Hepatocyte (in vitro differentiated cells): ENCODE measurements around the gene CRIP2. TPM values are rescaled to one million over a fixed set of nuclear protein-coding genes. Genes with fewer than 3 reads are reported as not detected.

Experiments used
- DNase-seq: peaks from one replicate; pipeline ENCODE4 v3.0.0-alpha.2; 2016; ENCODE audit warnings: low spot score
- H2AFZ ChIP-seq: fragments of 200-600 bp; sonication (generic); 2 replicates; pipeline ENCODE4 v1.6.0; 2016; ENCODE audit warnings: antibody characterized with exemption, mild to moderate bottlenecking
- H3K27ac ChIP-seq: fragments of 200-600 bp; sonication (generic); 2 replicates; pipeline ENCODE4 v1.5.1; 2016; ENCODE audit warnings: mild to moderate bottlenecking
- H3K27me3 ChIP-seq: fragments of 200-600 bp; sonication (generic); 2 replicates; pipeline ENCODE4 v1.6.1; 2016
- H3K36me3 ChIP-seq: fragments of 200-600 bp; sonication (generic); replicated peaks from 2 replicates; pipeline ENCODE4 v1.5.1; 2016; ENCODE audit warnings: low read depth; ENCODE audit not compliant: insufficient read depth
- H3K4me1 ChIP-seq: fragments of 200-600 bp; sonication (generic); 2 replicates; pipeline ENCODE4 v1.5.1; 2016; ENCODE audit warnings: mild to moderate bottlenecking, moderate library complexity; ENCODE audit not compliant: insufficient read depth
- H3K4me2 ChIP-seq: fragments of 200-600 bp; sonication (generic); 2 replicates; pipeline ENCODE4 v1.6.0; 2016
- H3K4me3 ChIP-seq: fragments of 200-600 bp; sonication (generic); 2 replicates; pipeline ENCODE4 v1.5.1; 2016; ENCODE audit warnings: mild to moderate bottlenecking
- H3K79me2 ChIP-seq: fragments of 200-600 bp; sonication (generic); 2 replicates; pipeline ENCODE4 v1.6.0; 2017; ENCODE audit warnings: mild to moderate bottlenecking
- H3K9me2 ChIP-seq: fragments of 200-600 bp; sonication (generic); replicated peaks from 2 replicates; pipeline ENCODE4 v1.6.0; 2017; ENCODE audit warnings: mild to moderate bottlenecking; ENCODE audit not compliant: insufficient read depth
- H3K9me3 ChIP-seq: fragments of 200-600 bp; sonication (generic); 2 replicates; pipeline ENCODE4 v1.5.1; 2016; ENCODE audit warnings: low read depth, mild to moderate bottlenecking
- H4K20me1 ChIP-seq: fragments of 200-600 bp; sonication (generic); 2 replicates; pipeline ENCODE4 v1.6.0; 2016; ENCODE audit warnings: mild to moderate bottlenecking; ENCODE audit not compliant: insufficient read depth, poor library complexity, severe bottlenecking
- EZH2 ChIP-seq: fragments of 200-600 bp; sonication (generic); IDR thresholded peaks from 2 replicates; pipeline ENCODE4 v1.6.1; 2016; ENCODE audit warnings: antibody characterized with exemption, mild to moderate bottlenecking, borderline replicate concordance
- EZH2phosphoT487 ChIP-seq: fragments of 200-600 bp; sonication (generic); IDR thresholded peaks from one replicate; pipeline ENCODE4 v1.6.1; 2018; ENCODE audit warnings: antibody characterized with exemption, mild to moderate bottlenecking, low read depth, moderate library complexity; ENCODE audit not compliant: unreplicated experiment, severe bottlenecking
- WGBS: methylation state at CpG from one replicate; pipeline ENCODE4 v1.1.6; 2016; ENCODE audit warnings: low lambda C conversion rate; ENCODE audit errors: missing lambda C conversion rate; 5-methylcytosine and 5-hydroxymethylcytosine counted together
- polyA plus RNA-seq: library from polyadenylated mRNA; unstranded; fragments of >200 nt; fragmentation: Nextera tagmentation; extraction: Ambion mirVana; gene quantifications from 2 replicates; pipeline ENCODE4 v1.2.1, GENCODE V29; 2016
- total RNA-seq: library from RNA; depleted of rRNA; stranded (reverse); fragments of >200 nt; gene quantifications from 2 replicates; pipeline ENCODE4 v1.2.3, GENCODE V29; 2014
- TF ChIP-seq, protein P1 (sequence below): fragments of 200-600 bp; sonication (generic); IDR thresholded peaks from 2 replicates; pipeline ENCODE4 v1.5.1; 2016; ENCODE audit warnings: antibody characterized with exemption, mild to moderate bottlenecking; ENCODE audit not compliant: poor library complexity

CRIP2 gene
- total and polyA plus RNA-seq, 2 experiments from 2014 or later = 8.3 to 29.1 TPM

GRCh38 chr14:105503935-105504692 is 29.5 kb downstream of the CRIP2 start:
- no peak overlapping the region for H3K4me3 ChIP-seq
- H3K79me2 ChIP-seq = no peaks in the 10 kb centered on the region
- no peaks in the 10 kb centered on the region for H3K36me3 ChIP-seq
- 82% methylated on average over 19 of the region's 29 CpGs for WGBS
- no peak overlapping the region for H2AFZ ChIP-seq
- TF ChIP-seq, protein P1, sequence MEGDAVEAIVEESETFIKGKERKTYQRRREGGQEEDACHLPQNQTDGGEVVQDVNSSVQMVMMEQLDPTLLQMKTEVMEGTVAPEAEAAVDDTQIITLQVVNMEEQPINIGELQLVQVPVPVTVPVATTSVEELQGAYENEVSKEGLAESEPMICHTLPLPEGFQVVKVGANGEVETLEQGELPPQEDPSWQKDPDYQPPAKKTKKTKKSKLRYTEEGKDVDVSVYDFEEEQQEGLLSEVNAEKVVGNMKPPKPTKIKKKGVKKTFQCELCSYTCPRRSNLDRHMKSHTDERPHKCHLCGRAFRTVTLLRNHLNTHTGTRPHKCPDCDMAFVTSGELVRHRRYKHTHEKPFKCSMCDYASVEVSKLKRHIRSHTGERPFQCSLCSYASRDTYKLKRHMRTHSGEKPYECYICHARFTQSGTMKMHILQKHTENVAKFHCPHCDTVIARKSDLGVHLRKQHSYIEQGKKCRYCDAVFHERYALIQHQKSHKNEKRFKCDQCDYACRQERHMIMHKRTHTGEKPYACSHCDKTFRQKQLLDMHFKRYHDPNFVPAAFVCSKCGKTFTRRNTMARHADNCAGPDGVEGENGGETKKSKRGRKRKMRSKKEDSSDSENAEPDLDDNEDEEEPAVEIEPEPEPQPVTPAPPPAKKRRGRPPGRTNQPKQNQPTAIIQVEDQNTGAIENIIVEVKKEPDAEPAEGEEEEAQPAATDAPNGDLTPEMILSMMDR = no peak
- TF ChIP-seq EZH2phosphoT487 (no peak), EZH2 (no peak)
- no peaks in the 10 kb centered on the region for H4K20me1 ChIP-seq
- H3K27ac ChIP-seq = no peak overlapping the region
- no peaks in the 10 kb centered on the region for H3K9me3 ChIP-seq
- H3K9me2 ChIP-seq = no peaks in the 10 kb centered on the region
- DNase-seq = no peak
- no peak overlapping the region for H3K4me2 ChIP-seq
- no peaks in the 10 kb centered on the region for H3K27me3 ChIP-seq
- no peaks in the 10 kb centered on the region for H3K4me1 ChIP-seq

DNA sequence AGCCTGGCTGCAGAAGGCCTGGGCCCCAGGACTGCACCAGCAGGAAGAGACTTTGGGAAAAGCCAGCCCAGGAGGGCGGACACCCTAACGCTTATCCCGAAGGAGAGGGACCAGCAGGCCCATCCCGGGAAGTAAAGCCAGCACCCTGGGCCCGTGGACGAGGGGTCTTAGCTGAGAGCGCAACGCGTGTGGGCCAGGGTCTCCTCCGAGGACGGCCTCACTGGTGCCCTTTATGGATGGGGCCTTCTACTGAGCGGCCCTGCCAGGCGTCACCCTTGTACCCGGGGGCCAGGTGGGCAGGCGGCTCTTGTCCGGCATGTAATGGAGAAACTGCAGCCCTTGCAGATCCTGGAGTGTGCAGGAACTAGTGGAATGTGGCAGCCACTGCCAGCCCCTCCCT is 30.5 kb downstream of the CRIP2 start:
- Histone ChIP-seq H3K27ac (no peak overlapping the region), H3K9me3 (no peaks in the 10 kb centered on the region), H3K4me3 (no peak overlapping the region), H2AFZ (no peak overlapping the region), H3K4me1 (no peaks in the 10 kb centered on the region), H3K9me2 (no peaks in the 10 kb centered on the region), H3K27me3 (no peaks in the 10 kb centered on the region), H4K20me1 (no peaks in the 10 kb centered on the region), H3K36me3 (no peaks in the 10 kb centered on the region), H3K79me2 (no peaks in the 10 kb centered on the region), H3K4me2 (no peak overlapping the region)
- TF ChIP-seq EZH2 (no peak), EZH2phosphoT487 (no peak)
- TF ChIP-seq, protein P1 = no peak
- DNase-seq = no peak
- 92% methylated on average over 16 of the region's 16 CpGs for WGBS

- no peak overlapping the region for H3K27ac ChIP-seq
- DNase-seq = no peak
- no peaks in the 10 kb centered on the region for H3K36me3 ChIP-seq
- TF ChIP-seq, protein P1 = no peak
- no peak for TF ChIP-seq EZH2phosphoT487
- no peak for TF ChIP-seq EZH2
- H3K4me2 ChIP-seq = no peak overlapping the region
- no peaks in the 10 kb centered on the region for H3K4me1 ChIP-seq
- H3K9me2 ChIP-seq = no peaks in the 10 kb centered on the region
- no peaks in the 10 kb centered on the region for H4K20me1 ChIP-seq
- no peaks in the 10 kb centered on the region for H3K9me3 ChIP-seq
- H3K79me2 ChIP-seq = no peaks in the 10 kb centered on the region
- H2AFZ ChIP-seq = no peak overlapping the region
- no peaks in the 10 kb centered on the region for H3K27me3 ChIP-seq
- no peak overlapping the region for H3K4me3 ChIP-seq
- WGBS = 88% methylated on average over 14 of the region's 17 CpGs
Observed at GRCh38 chr14:105507247-105507646, 32.6 kb downstream of the CRIP2 start.
